Fibroblast of lung (primary cell): ENCODE results near the gene P2RY6. TPM values are rescaled to one million over a fixed set of nuclear protein-coding genes. Genes with fewer than 3 reads are reported as not detected.

ENCODE experiments used
- DNase-seq, 2 donors: peaks; one replicate each; pipeline versions ENCODE4 v3.0.0 to v3.0.0-alpha.2; 2010; ENCODE audit warnings: low read depth in 2 of 2
- H2AFZ ChIP-seq: 2 replicates; pipeline ENCODE4 v1.5.1; 2012; ENCODE audit warnings: low read length, control low read depth, inconsistent platforms
- H3K27ac ChIP-seq: 2 replicates; pipeline ENCODE4 v1.5.1; 2011; ENCODE audit warnings: low read length, control low read depth; ENCODE audit not compliant: insufficient read depth
- H3K27me3 ChIP-seq: 2 replicates; pipeline ENCODE4 v1.5.1; 2011; ENCODE audit warnings: mild to moderate bottlenecking, low read length; ENCODE audit not compliant: control insufficient read depth, insufficient read depth
- H3K36me3 ChIP-seq: 2 replicates; pipeline ENCODE4 v1.5.1; 2011; ENCODE audit warnings: low read length; ENCODE audit not compliant: control insufficient read depth, insufficient read depth
- H3K4me1 ChIP-seq: 2 replicates; pipeline ENCODE4 v1.5.1; 2011; ENCODE audit warnings: low read length; ENCODE audit not compliant: control insufficient read depth, insufficient read depth; ENCODE audit errors: extremely low read depth
- H3K4me2 ChIP-seq: 2 replicates; pipeline ENCODE4 v1.5.1; 2011; ENCODE audit warnings: low read length, control low read depth; ENCODE audit not compliant: insufficient read depth; ENCODE audit errors: extremely low read depth
- H3K4me3 ChIP-seq, 4 experiments: fragments of 200-600 bp in 1 of 4; sonication (generic) in 1 of 4; replicated peaks in 1 of 4; 2 replicates each; pipeline ENCODE4 v1.5.1; 2011 to 2016; ENCODE audit warnings: low read length in 4 of 4, low read depth in 3 of 4, mild to moderate bottlenecking in 3 of 4, control low read depth in 2 of 4, inconsistent platforms in 1 of 4, mixed read lengths in 1 of 4; ENCODE audit not compliant: insufficient read depth in 1 of 4; ENCODE audit errors: control extremely low read depth in 1 of 4
- H3K79me2 ChIP-seq: 2 replicates; pipeline ENCODE4 v1.5.1; 2012; ENCODE audit warnings: mild to moderate bottlenecking, low read length, inconsistent platforms; ENCODE audit not compliant: control insufficient read depth, insufficient read depth
- H3K9ac ChIP-seq: 2 replicates; pipeline ENCODE4 v1.5.1; 2011; ENCODE audit warnings: mild to moderate bottlenecking, low read length, control low read depth; ENCODE audit not compliant: insufficient read depth
- H3K9me3 ChIP-seq: 2 replicates; pipeline ENCODE4 v1.5.1; 2012; ENCODE audit warnings: low read depth, low read length; ENCODE audit not compliant: control insufficient read depth, insufficient read depth
- H4K20me1 ChIP-seq: 2 replicates; pipeline ENCODE4 v1.5.1; 2011; ENCODE audit warnings: low read length; ENCODE audit not compliant: control insufficient read depth, insufficient read depth; ENCODE audit errors: extremely low read depth
- CTCF ChIP-seq, 2 donors: IDR thresholded peaks in 1 of 2; conservative IDR thresholded peaks in 1 of 2; 1 replicate in 1 of 2; 2 replicates in 1 of 2; pipeline ENCODE4 v1.5.1; 2011 to 2012; ENCODE audit warnings: low read length in 2 of 2, control low read depth in 1 of 2, inconsistent platforms in 1 of 2, low read depth in 1 of 2, mild to moderate bottlenecking in 1 of 2
- EZH2 ChIP-seq: IDR thresholded peaks from 2 replicates; pipeline ENCODE4 v1.5.1; 2012; ENCODE audit warnings: low read length, control low read depth, mild to moderate bottlenecking; ENCODE audit errors: missing control alignments
- polyA plus RNA-seq, 2 donors: library from polyadenylated mRNA; depleted of rRNA in 1 of 2; stranded (reverse) in 1 of 2; unstranded in 1 of 2; fragments of >200 nt; gene quantifications; 2 replicates each; pipeline ENCODE4 v1.2.1, GENCODE V29; 2011 to 2012; ENCODE audit warnings: missing spikeins in 1 of 2
- total RNA-seq: library from RNA; depleted of rRNA; stranded (reverse); fragments of >200 nt; gene quantifications from 2 replicates; pipeline ENCODE4 v1.2.1, GENCODE V29; 2014

The P2RY6 gene
- total and polyA plus RNA-seq, 2 donors (not counting 1 experiment from before 2014, with no cell fraction given): 0.12 to 0.33 TPM

GRCh38 chr11:73268671-73269271 lies 3.4 kb upstream of the P2RY6 start:
- no peak overlapping the region for H3K4me2 ChIP-seq
- no peaks in the 10 kb centered on the region for H4K20me1 ChIP-seq
- no peak overlapping the region for H3K4me3 ChIP-seq
- H3K4me1 ChIP-seq: no peaks in the 10 kb centered on the region
- H3K9ac ChIP-seq: no peak overlapping the region
- H3K79me2 ChIP-seq: no peaks in the 10 kb centered on the region
- no peaks in the 10 kb centered on the region for H3K9me3 ChIP-seq
- no peak for DNase-seq
- H3K27ac ChIP-seq: no peak overlapping the region
- H3K27me3 ChIP-seq: peaks cover 16% of the 10 kb centered on the region
- TF ChIP-seq CTCF (conservative IDR thresholded peaks at IDR 0.05 in 1 of 2, IDR thresholded peaks at IDR 0.05 in 1 of 2; ENCODE audit: low read depth in 1 of 2, low read length in 2 of 2) (no peak), EZH2 (no peak)
- no peaks in the 10 kb centered on the region for H3K36me3 ChIP-seq
- H2AFZ ChIP-seq: no peak overlapping the region

- no peak overlapping the region for H3K27ac ChIP-seq
- TF ChIP-seq EZH2 (no peak), CTCF (conservative IDR thresholded peaks at IDR 0.05 in 1 of 2, IDR thresholded peaks at IDR 0.05 in 1 of 2; ENCODE audit: low read depth in 1 of 2, low read length in 2 of 2) (no peak)
- no peak overlapping the region for H3K4me2 ChIP-seq
- no peak for DNase-seq
- H2AFZ ChIP-seq: no peak overlapping the region
- H3K27me3 ChIP-seq: peaks cover 16% of the 10 kb centered on the region
- H4K20me1 ChIP-seq: no peaks in the 10 kb centered on the region
- no peak overlapping the region for H3K9ac ChIP-seq
- no peaks in the 10 kb centered on the region for H3K36me3 ChIP-seq
- no peaks in the 10 kb centered on the region for H3K9me3 ChIP-seq
- no peak overlapping the region for H3K4me3 ChIP-seq
- no peaks in the 10 kb centered on the region for H3K4me1 ChIP-seq
- no peaks in the 10 kb centered on the region for H3K79me2 ChIP-seq
Observed at GRCh38 chr11:73269459-73270015, 2.6 kb upstream of the P2RY6 start.

GRCh38 chr11:73270016-73270854 lies 1.9 kb upstream of the P2RY6 start:
- no peak for DNase-seq
- no peaks in the 10 kb centered on the region for H4K20me1 ChIP-seq
- no peak overlapping the region for H3K4me3 ChIP-seq
- peaks cover 13% of the 10 kb centered on the region for H3K27me3 ChIP-seq
- no peaks in the 10 kb centered on the region for H3K9me3 ChIP-seq
- H3K36me3 ChIP-seq: no peaks in the 10 kb centered on the region
- H3K27ac ChIP-seq: no peak overlapping the region
- TF ChIP-seq CTCF (conservative IDR thresholded peaks at IDR 0.05 in 1 of 2, IDR thresholded peaks at IDR 0.05 in 1 of 2; ENCODE audit: low read depth in 1 of 2, low read length in 2 of 2) (no peak), EZH2 (no peak)
- H3K79me2 ChIP-seq: no peaks in the 10 kb centered on the region
- no peaks in the 10 kb centered on the region for H3K4me1 ChIP-seq
- no peak overlapping the region for H2AFZ ChIP-seq
- no peak overlapping the region for H3K4me2 ChIP-seq
- H3K9ac ChIP-seq: no peak overlapping the region
